Measurements from ENCODE around the gene SLC2A2. TPM values are rescaled to one million over a fixed set of nuclear protein-coding genes. Genes with fewer than 3 reads are reported as not detected.

SLC2A2 gene
- total RNA-seq, 4 donors from 2014 or later: not detected

DNA sequence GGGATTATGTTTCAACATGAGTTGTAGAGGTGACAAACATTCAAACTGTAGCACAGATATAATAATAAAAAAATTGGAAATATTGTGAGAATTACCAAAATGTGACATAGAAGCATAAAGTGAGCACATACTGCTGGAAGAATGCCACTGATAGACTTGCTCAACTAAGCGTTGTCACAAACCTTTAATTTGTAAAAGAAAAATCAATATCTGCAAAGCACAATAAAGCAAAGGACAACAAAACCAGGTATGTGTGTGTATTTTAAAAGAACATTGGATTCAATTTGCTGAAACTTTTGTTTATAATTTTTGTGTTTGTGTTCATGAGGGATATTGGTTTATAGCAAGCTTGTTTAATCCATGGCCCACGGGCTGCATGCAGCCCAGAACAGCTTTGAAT lies 77.3 kb downstream of the SLC2A2 start:
- no peak for TF ChIP-seq CTCF (IDR thresholded peaks at IDR 0.05; ENCODE audit: low read depth)

DNA sequence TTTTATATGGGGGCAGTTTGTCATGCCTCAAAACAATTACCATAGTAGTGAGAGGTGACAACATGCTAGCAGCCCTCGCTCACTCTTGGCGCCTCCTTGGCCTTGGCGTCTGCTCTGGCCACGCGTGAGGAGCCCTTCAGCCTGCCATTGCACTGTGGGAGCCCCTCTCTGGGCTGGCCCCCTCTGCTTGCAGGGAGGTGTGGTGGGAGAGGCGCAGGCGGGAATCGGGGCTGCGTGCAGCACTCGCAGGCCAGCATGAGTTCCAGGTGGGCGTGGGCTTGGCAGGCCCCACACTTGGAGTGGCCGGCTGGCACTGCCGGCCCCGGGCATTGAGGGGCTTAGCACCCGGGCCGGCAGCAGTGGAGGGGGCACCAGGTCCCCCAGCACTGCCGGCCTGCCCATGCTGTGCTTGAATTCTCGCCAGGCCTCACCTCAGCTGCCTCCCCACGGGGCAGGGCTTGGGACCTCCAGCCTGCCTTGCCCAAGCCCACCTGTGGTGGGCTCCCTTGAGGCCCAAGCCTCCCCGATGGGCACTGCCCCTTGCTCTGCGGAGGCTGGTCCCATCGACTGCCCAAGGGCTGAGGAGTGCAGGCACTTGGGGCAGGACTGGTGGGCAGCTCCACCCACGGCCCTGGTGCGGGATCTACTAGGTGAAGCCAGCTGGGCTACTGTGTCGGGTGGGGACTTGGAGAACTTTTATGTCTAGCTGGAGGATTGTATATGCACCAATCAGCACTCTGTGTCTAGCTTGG lies 79.3 kb downstream of the SLC2A2 start:
- no peak for TF ChIP-seq CTCF (IDR thresholded peaks at IDR 0.05; ENCODE audit: low read depth)

Small RNAs within 50 kb of the gene (small RNA-seq; reads per million reads assigned to genes)
- not detected for gene RNU1-70P

Other genes with a start within 250 kb of the SLC2A2 start
- 100 to 1,000 TPM in 1 of 4 donors, 10 to 100 TPM in 3; 41.6 to 164 (median 63.9) TPM for gene RPL22L1, start 156.5 kb downstream of the SLC2A2 start, total RNA-seq
- 1 to 10 TPM; 3.7 to 7.7 (median 4.0) TPM for gene EIF5A2, start 118.1 kb downstream of the SLC2A2 start, total RNA-seq